Stomach (tissue), 9 donors: Measurements from ENCODE around the gene KLHDC8B. TPM values are rescaled to one million over a fixed set of nuclear protein-coding genes. Genes with fewer than 3 reads are reported as not detected.

ENCODE experiments used
- DNase-seq, 2 donors: peaks; one replicate each; pipeline versions ENCODE4 v3.0.0 to v3.0.0-alpha.2; 2013 to 2019
- H3K27ac ChIP-seq, 5 donors: fragments of 200-600 bp in 4 of 5; sonication (generic) in 4 of 5; one replicate each; pipeline ENCODE4 v1.5.1; 2013 to 2019; ENCODE audit warnings: mild to moderate bottlenecking in 1 of 5, moderate library complexity in 1 of 5
- H3K27me3 ChIP-seq, 3 donors: fragments of 200-600 bp; sonication (generic); one replicate each; pipeline ENCODE4 v1.5.1; 2017 to 2019; ENCODE audit warnings: mixed run types in 1 of 3
- H3K36me3 ChIP-seq, 4 donors: fragments of 200-600 bp; sonication (generic); 1 replicate in 3 of 4; 2 replicates in 1 of 4; pipeline ENCODE4 v1.5.1; 2016 to 2019
- H3K4me1 ChIP-seq, 4 donors: fragments of 200-600 bp; sonication (generic); one replicate each; pipeline ENCODE4 v1.5.1; 2016 to 2019
- H3K4me3 ChIP-seq, 4 donors: fragments of 200-600 bp; sonication (generic) in 3 of 4; one replicate each; pipeline ENCODE4 v1.5.1; 2016 to 2019; ENCODE audit warnings: mild to moderate bottlenecking in 1 of 4
- H3K9me3 ChIP-seq, 4 donors: fragments of 200-600 bp; sonication (generic); one replicate each; pipeline ENCODE4 v1.5.1; 2016 to 2019
- EP300 ChIP-seq: sonication (generic); formaldehyde crosslinking; IDR thresholded peaks from one replicate; pipeline ENCODE4 v1.6.1; 2017; ENCODE audit warnings: antibody characterized with exemption
- POLR2A ChIP-seq, 4 donors: fragments of 450-650 bp; IDR thresholded peaks; one replicate each; pipeline ENCODE4 v1.6.1; 2016; ENCODE audit warnings: antibody characterized with exemption in 4 of 4, control low read depth in 2 of 4, mild to moderate bottlenecking in 1 of 4, moderate library complexity in 1 of 4
- POLR2AphosphoS5 ChIP-seq, 3 donors: sonication (generic); formaldehyde crosslinking; IDR thresholded peaks; one replicate each; pipeline ENCODE4 v1.6.1; 2016; ENCODE audit warnings: antibody characterized with exemption in 3 of 3
- WGBS, 5 donors: extraction: QIAGEN DNeasy Blood & Tissue Kit in 3 of 5; methylation state at CpG; one replicate each; pipeline versions ENCODE4 v1.1.5 to v1.1.7; 2013 to 2018; 5-methylcytosine and 5-hydroxymethylcytosine counted together
- intact Hi-C: fragments of 100-400 bp; cut with DNase I; formaldehyde crosslinking; loops from one replicate; pipeline ENCODE4 v1.15.1; 2023; ENCODE audit warnings: low total_unique reads
- polyA plus RNA-seq, 3 donors: library from polyadenylated mRNA; stranded (reverse); fragments of 200-250 nt; gene quantifications; one replicate each; pipeline ENCODE4 v1.2.3, GENCODE V29; 2013
- total RNA-seq, 5 donors: library from RNA; depleted of rRNA; stranded (reverse); fragments of >200 nt; gene quantifications; one replicate each; pipeline versions ENCODE4 v1.1.0 to v1.2.3, GENCODE V29; 2014 to 2016
- TF ChIP-seq, protein P1 (sequence below), 7 experiments: fragments of 450-650 bp in 4 of 7; fragments of 200-600 bp in 3 of 7; sonication (generic) in 3 of 7; IDR thresholded peaks; one replicate each; pipeline ENCODE4 v1.5.1; 2016 to 2019; ENCODE audit warnings: antibody characterized with exemption in 7 of 7, control low read depth in 2 of 7, mild to moderate bottlenecking in 1 of 7
- donor health status: healthy with polysubstance abuse.
- donor health status: Bipolar disorder and iron deficiency.
- donor health status: healthy.

Gene KLHDC8B
- total and polyA plus RNA-seq, 8 donors: 11.6 to 41.1 (median 19.1) TPM

DNA sequence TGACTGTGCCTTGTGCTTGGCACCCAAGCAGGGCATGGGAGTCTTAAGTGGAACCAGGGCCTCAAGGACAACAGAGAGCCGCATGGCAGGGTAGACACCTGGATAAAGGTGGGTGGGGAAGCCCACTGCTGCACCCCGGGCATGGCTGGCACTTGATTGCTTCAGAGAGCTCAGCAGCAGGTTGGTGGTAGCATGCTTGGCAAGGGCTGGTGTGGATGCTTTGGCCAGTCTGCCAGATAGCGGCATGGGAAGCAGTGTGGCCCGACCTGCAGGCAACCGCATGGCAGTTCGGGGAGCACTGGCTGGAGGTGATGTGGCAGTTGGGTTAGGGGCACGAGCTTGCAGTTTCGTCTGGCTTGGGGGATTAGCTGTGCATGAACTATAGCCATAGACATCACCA lies 7.8 kb upstream of the KLHDC8B start:
- 91 to 97% (median 93%) methylated on average over 8 of the region's 8 CpGs; no CpG with 5 or more reads in 1 of the 5 donors for WGBS, 5 donors
- Histone ChIP-seq H3K27me3 (no peaks in the 10 kb centered on the region), H3K27ac (no peak overlapping the region), H3K9me3 (no peaks in the 10 kb centered on the region), H3K36me3 (peaks cover 21 to 37% (median 32%) of the 10 kb centered on the region in 4 donors), H3K4me3 (no peak overlapping the region), H3K4me1 (peaks cover 19 to 47% (median 26%) of the 10 kb centered on the region in 4 donors)
- intact Hi-C loops: loop anchor here (10.0 kb wide), 1 partner anchor 281 kb away; no protein-coding TSS in a partner anchor
- TF ChIP-seq, protein P1, sequence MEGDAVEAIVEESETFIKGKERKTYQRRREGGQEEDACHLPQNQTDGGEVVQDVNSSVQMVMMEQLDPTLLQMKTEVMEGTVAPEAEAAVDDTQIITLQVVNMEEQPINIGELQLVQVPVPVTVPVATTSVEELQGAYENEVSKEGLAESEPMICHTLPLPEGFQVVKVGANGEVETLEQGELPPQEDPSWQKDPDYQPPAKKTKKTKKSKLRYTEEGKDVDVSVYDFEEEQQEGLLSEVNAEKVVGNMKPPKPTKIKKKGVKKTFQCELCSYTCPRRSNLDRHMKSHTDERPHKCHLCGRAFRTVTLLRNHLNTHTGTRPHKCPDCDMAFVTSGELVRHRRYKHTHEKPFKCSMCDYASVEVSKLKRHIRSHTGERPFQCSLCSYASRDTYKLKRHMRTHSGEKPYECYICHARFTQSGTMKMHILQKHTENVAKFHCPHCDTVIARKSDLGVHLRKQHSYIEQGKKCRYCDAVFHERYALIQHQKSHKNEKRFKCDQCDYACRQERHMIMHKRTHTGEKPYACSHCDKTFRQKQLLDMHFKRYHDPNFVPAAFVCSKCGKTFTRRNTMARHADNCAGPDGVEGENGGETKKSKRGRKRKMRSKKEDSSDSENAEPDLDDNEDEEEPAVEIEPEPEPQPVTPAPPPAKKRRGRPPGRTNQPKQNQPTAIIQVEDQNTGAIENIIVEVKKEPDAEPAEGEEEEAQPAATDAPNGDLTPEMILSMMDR (IDR thresholded peaks at IDR 0.05): no peak
- TF ChIP-seq POLR2AphosphoS5 (IDR thresholded peaks at IDR 0.05): no peak
- no peak for TF ChIP-seq EP300
- no peak for TF ChIP-seq POLR2A (IDR thresholded peaks at IDR 0.05)
- DNase-seq: no peak

DNA sequence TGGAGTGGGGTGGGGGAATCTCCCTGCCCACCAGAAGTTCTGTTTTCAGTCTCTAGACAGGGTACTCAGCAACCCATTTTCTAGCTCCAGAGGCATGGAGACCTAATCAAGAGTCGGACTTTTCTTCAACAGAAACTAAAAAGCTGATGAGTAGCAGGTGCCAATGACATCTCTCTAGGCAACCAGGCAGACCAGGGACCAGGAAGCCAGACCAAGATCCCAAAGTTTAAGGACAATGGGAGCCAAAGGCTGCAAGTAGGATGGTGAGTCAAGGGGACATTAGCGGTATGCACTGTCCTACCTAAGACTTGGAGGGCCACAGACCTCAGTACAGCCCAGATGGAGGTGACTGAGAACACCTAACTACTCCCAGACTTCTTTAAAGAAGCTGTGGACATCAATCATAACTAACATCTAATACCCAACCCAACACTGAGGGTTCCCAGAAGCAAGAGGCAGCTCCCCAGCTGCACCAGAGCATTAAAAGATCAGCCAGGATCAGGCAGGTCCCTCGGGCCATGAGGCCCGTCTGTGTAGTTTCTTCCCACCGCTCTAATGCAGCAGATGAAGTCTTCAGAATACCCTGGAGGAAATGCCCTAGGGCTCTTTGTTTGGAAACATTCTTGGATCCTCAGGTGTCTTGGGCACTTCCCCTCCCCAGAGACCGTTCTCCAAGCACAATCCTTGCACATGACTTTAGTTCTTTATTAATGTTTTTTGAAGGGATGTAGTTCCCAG lies 6.2 kb upstream of the KLHDC8B start:
- no peaks in the 10 kb centered on the region for H3K9me3 ChIP-seq
- WGBS, 5 donors: 30 to 41% (median 35%) methylated on average over 5 to 6 of the region's 6 CpGs
- H3K27ac ChIP-seq: peak overlapping the region in 4 of 5 donors; percentile 88 to 95 (median 92)
- peaks cover 21 to 37% (median 32%) of the 10 kb centered on the region in 4 donors for H3K36me3 ChIP-seq
- H3K4me1 ChIP-seq: peaks cover 19 to 47% (median 27%) of the 10 kb centered on the region in 4 donors
- no peaks in the 10 kb centered on the region for H3K27me3 ChIP-seq
- intact Hi-C loops: loop anchor here (10.0 kb wide), 1 partner anchor 280 kb away; no protein-coding TSS in a partner anchor
- DNase-seq: no peak
- no peak for TF ChIP-seq POLR2AphosphoS5 (IDR thresholded peaks at IDR 0.05)
- no peak for TF ChIP-seq EP300
- no peak for TF ChIP-seq POLR2A (IDR thresholded peaks at IDR 0.05)
- TF ChIP-seq, protein P1 (IDR thresholded peaks at IDR 0.05): no peak
- peak overlapping the region; percentile 94 to 100 (median 99) for H3K4me3 ChIP-seq

GRCh38 chr3:49165771-49166751 lies 5.3 kb upstream of the KLHDC8B start, which contains the start of gene CCDC71:
TSS of gene CCDC71 (minus strand) at chr3:49166331. CDS start at chr3:49164208, 2,123 bp downstream.
- Histone ChIP-seq H3K4me1 (peaks cover 24 to 55% (median 36%) of the 10 kb centered on the region in 4 donors), H3K4me3 (peak within 1 kb of the TSS; percentile 94 to 100 (median 99)), H3K27ac (peak within 1 kb of the TSS; percentile 57 to 95 (median 90)), H3K9me3 (no peaks in the 10 kb centered on the region), H3K36me3 (peaks cover 21 to 34% (median 32%) of the 10 kb centered on the region in 4 donors), H3K27me3 (no peaks in the 10 kb centered on the region)
- TF ChIP-seq, protein P1 (IDR thresholded peaks at IDR 0.05): no peak
- peak; percentile 75 to 91 (median 79) for TF ChIP-seq POLR2AphosphoS5 (IDR thresholded peaks at IDR 0.05)
- WGBS, 5 donors: 3 to 4% (median 4%) methylated on average over 9 to 69 of the region's 69 CpGs
- peak; percentile 75 to 94 for DNase-seq
- intact Hi-C loops: loop anchor here (10.0 kb wide), 1 partner anchor 279 kb away; no protein-coding TSS in a partner anchor
